IMR-90 (cell line): ENCODE measurements around the gene TRAPPC14. TPM values are rescaled to one million over a fixed set of nuclear protein-coding genes. Genes with fewer than 3 reads are reported as not detected.

Experiments used
- ATAC-seq: fragments of 200-7000 bp; cut with Tn5 transposase; 2 replicates; pipeline ENCODE4 v1.9.1; 2020; ENCODE audit warnings: low read depth, mild to moderate bottlenecking, moderate library complexity
- BruUV-seq: library from RNA; stranded (reverse); fragments of 400-500 nt; replicated peaks from 2 replicates; lab custom pipeline; 2021; lab: Mats Ljungman, UMichigan
- CTCF ChIA-PET: fragments of 300-600 bp; formaldehyde crosslinking; extraction: SDS; loops from one replicate; lab custom pipeline; 2021; ENCODE audit warnings: antibody characterized with exemption; lab: Yijun Ruan, JAX
- POLR2A ChIA-PET: fragments of 300-600 bp; sonication (Branson Sonifier 250); formaldehyde crosslinking; loops from one replicate; lab custom pipeline; 2022; ENCODE audit warnings: antibody characterized with exemption; ENCODE audit not compliant: unreplicated experiment; lab: Charles Lee
- DNase-seq: peaks from one replicate; pipeline ENCODE4 v3.0.0; 2013
- H2AFZ ChIP-seq: replicated peaks from 2 replicates; pipeline ENCODE3; 2013; ENCODE audit warnings: low read length, mild to moderate bottlenecking; ENCODE audit not compliant: poor library complexity
- H2AK5ac ChIP-seq: 2 replicates; pipeline ENCODE4 v1.6.1; 2013; ENCODE audit warnings: low read depth, low read length, inconsistent platforms
- H2AK9ac ChIP-seq: replicated peaks from 2 replicates; pipeline ENCODE3; 2013; ENCODE audit warnings: mild to moderate bottlenecking, low read depth, low read length, moderate library complexity; ENCODE audit not compliant: poor library complexity
- H2BK120ac ChIP-seq: 2 replicates; pipeline ENCODE4 v1.6.1; 2013; ENCODE audit warnings: low read depth, low read length, inconsistent platforms
- H2BK15ac ChIP-seq: 3 replicates; pipeline ENCODE4 v1.6.1; 2013; ENCODE audit warnings: low read depth, low read length, inconsistent platforms
- H2BK20ac ChIP-seq: 2 replicates; pipeline ENCODE4 v1.6.1; 2013; ENCODE audit warnings: low read depth, mild to moderate bottlenecking, inconsistent platforms, low read length, moderate library complexity
- H2BK5ac ChIP-seq: 2 replicates; pipeline ENCODE4 v1.6.1; 2013; ENCODE audit warnings: mild to moderate bottlenecking, low read depth, low read length, inconsistent platforms; ENCODE audit not compliant: poor library complexity, severe bottlenecking
- H3K14ac ChIP-seq: replicated peaks from 2 replicates; pipeline ENCODE4 v1.6.1; 2013; ENCODE audit warnings: low read depth, low read length, inconsistent platforms
- H3K18ac ChIP-seq: 2 replicates; pipeline ENCODE4 v1.6.1; 2013; ENCODE audit warnings: low read depth, low read length, control low read depth
- H3K23ac ChIP-seq: 2 replicates; pipeline ENCODE4 v1.6.1; 2013; ENCODE audit warnings: low read depth, low read length, inconsistent platforms
- H3K27ac ChIP-seq: 2 replicates; pipeline ENCODE4 v1.5.1; 2013; ENCODE audit warnings: mild to moderate bottlenecking, control low read depth, low read length; ENCODE audit not compliant: insufficient read depth
- H3K27me3 ChIP-seq: 2 replicates; pipeline ENCODE4 v1.6.1; 2013; ENCODE audit warnings: low read length; ENCODE audit not compliant: control insufficient read depth, insufficient read depth
- H3K36me3 ChIP-seq: 2 replicates; pipeline ENCODE4 v1.6.1; 2013; ENCODE audit warnings: low read length, mixed read lengths; ENCODE audit not compliant: control insufficient read depth, insufficient read depth
- H3K4ac ChIP-seq: 2 replicates; pipeline ENCODE4 v1.6.1; 2013; ENCODE audit warnings: low read depth, low read length, inconsistent platforms
- H3K4me1 ChIP-seq: 2 replicates; pipeline ENCODE4 v1.6.1; 2013; ENCODE audit warnings: low read length, mixed read lengths; ENCODE audit not compliant: control insufficient read depth, insufficient read depth
- H3K4me2 ChIP-seq: 2 replicates; pipeline ENCODE4 v1.6.1; 2013; ENCODE audit warnings: low read depth, mild to moderate bottlenecking, control low read depth, low read length, moderate library complexity
- H3K4me3 ChIP-seq: 2 replicates; pipeline ENCODE4 v1.5.1; 2013; ENCODE audit warnings: low read depth, mild to moderate bottlenecking, control low read depth, low read length, moderate library complexity; ENCODE audit not compliant: insufficient read depth
- H3K56ac ChIP-seq: 2 replicates; pipeline ENCODE4 v1.6.1; 2013; ENCODE audit warnings: low read length, inconsistent platforms; ENCODE audit not compliant: insufficient read depth; ENCODE audit errors: extremely low read depth
- H3K79me1 ChIP-seq, 2 experiments: 2 replicates each; pipeline ENCODE4 v1.6.1; 2013; ENCODE audit warnings: low read length in 2 of 2, inconsistent platforms in 1 of 2, low read depth in 1 of 2
- H3K9ac ChIP-seq: 2 replicates; pipeline ENCODE4 v1.6.1; 2013; ENCODE audit warnings: low read depth, low read length, control low read depth
- H3K9me1 ChIP-seq: 2 replicates; pipeline ENCODE4 v1.6.1; 2013; ENCODE audit warnings: low read length, inconsistent platforms; ENCODE audit not compliant: insufficient read depth
- H3K9me3 ChIP-seq: 2 replicates; pipeline ENCODE4 v1.6.1; 2013; ENCODE audit warnings: low read length; ENCODE audit not compliant: control insufficient read depth, insufficient read depth
- H4K20me1 ChIP-seq: 2 replicates; pipeline ENCODE4 v1.6.1; 2013; ENCODE audit warnings: low read length, inconsistent platforms; ENCODE audit not compliant: insufficient read depth
- H4K5ac ChIP-seq: 2 replicates; pipeline ENCODE4 v1.6.1; 2013; ENCODE audit warnings: mild to moderate bottlenecking, low read depth, low read length, control low read depth
- H4K8ac ChIP-seq, 2 experiments: 2 replicates each; pipeline ENCODE4 v1.6.1; 2013; ENCODE audit warnings: low read depth in 2 of 2, low read length in 2 of 2, control low read depth in 1 of 2, inconsistent platforms in 1 of 2
- H4K91ac ChIP-seq: 2 replicates; pipeline ENCODE4 v1.6.1; 2013; ENCODE audit warnings: low read depth, low read length, inconsistent platforms; ENCODE audit not compliant: insufficient read depth
- BHLHE40 ChIP-seq: fragments of 150-350 bp; IDR thresholded peaks from 2 replicates; pipeline ENCODE4 v1.6.1; 2016; ENCODE audit warnings: mild to moderate bottlenecking, low read depth, low read length
- CEBPB ChIP-seq: IDR thresholded peaks from 2 replicates; pipeline ENCODE4 v1.6.1; 2012; ENCODE audit warnings: low read depth, low read length, improper control_type of control experiment
- CHD1 ChIP-seq: IDR thresholded peaks from 2 replicates; pipeline ENCODE4 v1.6.1; 2012; ENCODE audit warnings: low read depth, low read length, improper control_type of control experiment
- FOS ChIP-seq: fragments of 150-350 bp; IDR thresholded peaks from 2 replicates; pipeline ENCODE4 v1.6.1; 2016; ENCODE audit warnings: low read depth, low read length
- MAFK ChIP-seq: IDR thresholded peaks from 2 replicates; pipeline ENCODE4 v1.6.1; 2012; ENCODE audit warnings: low read depth, low read length, improper control_type of control experiment
- MAZ ChIP-seq: IDR thresholded peaks from 2 replicates; pipeline ENCODE4 v1.6.1; 2012; ENCODE audit warnings: low read depth, mild to moderate bottlenecking, low read length, improper control_type of control experiment, moderate library complexity, borderline replicate concordance
- MXI1 ChIP-seq: IDR thresholded peaks from 2 replicates; pipeline ENCODE4 v1.6.1; 2012; ENCODE audit warnings: low read depth, mild to moderate bottlenecking, low read length, moderate library complexity, borderline replicate concordance
- NFE2L2 ChIP-seq: fragments of 150-350 bp; IDR thresholded peaks from 2 replicates; pipeline ENCODE4 v1.6.1; 2016; ENCODE audit warnings: low read depth, mild to moderate bottlenecking, low read length
- POLR2A ChIP-seq: IDR thresholded peaks from 2 replicates; pipeline ENCODE4 v1.6.1; 2012; ENCODE audit warnings: mild to moderate bottlenecking, low read depth, low read length
- RAD21 ChIP-seq: IDR thresholded peaks from 2 replicates; pipeline ENCODE4 v1.6.1; 2012; ENCODE audit warnings: low read length, improper control_type of control experiment
- RCOR1 ChIP-seq: IDR thresholded peaks from 2 replicates; pipeline ENCODE4 v1.6.1; 2012; ENCODE audit warnings: mild to moderate bottlenecking, low read length, improper control_type of control experiment; ENCODE audit not compliant: insufficient replicate concordance
- RFX5 ChIP-seq: IDR thresholded peaks from 2 replicates; pipeline ENCODE4 v1.8.0; 2012; ENCODE audit warnings: low read depth, mild to moderate bottlenecking, low read length, moderate library complexity
- SMC3 ChIP-seq: fragments of 150-350 bp; IDR thresholded peaks from 2 replicates; pipeline ENCODE4 v1.6.1; 2016; ENCODE audit warnings: low read depth, mild to moderate bottlenecking, antibody characterized with exemption, low read length, moderate library complexity
- WGBS, 2 experiments: methylation state at CpG; one replicate each; pipeline versions ENCODE4 v1.1.5 to v1.1.7; 2013; ENCODE audit warnings: missing lambda C conversion rate in 2 of 2; ENCODE audit not compliant: insufficient read length in 1 of 2; ENCODE audit errors: extremely low coverage in 2 of 2; 5-methylcytosine and 5-hydroxymethylcytosine counted together
- dilution Hi-C: fragments of 300-500 bp; cut with HindIII; formaldehyde crosslinking; loops from one replicate; pipeline ENCODE4 v1.14.3; 2018; ENCODE audit warnings: low sequenced_read_pairs; ENCODE audit not compliant: unreplicated experiment
- in situ Hi-C: fragments of 300-500 bp; cut with MboI; formaldehyde crosslinking; loops from 3 replicates; pipeline ENCODE4 v1.14.3; 2019; ENCODE audit warnings: low sequenced_read_pairs, inconsistent platforms, mixed read lengths
- intact Hi-C: fragments of 100-400 bp; cut with micrococcal nuclease; formaldehyde crosslinking; loops from 2 replicates; pipeline ENCODE4 v1.10.0; 2022
- polyA plus RNA-seq, 3 experiments: library from polyadenylated mRNA; depleted of rRNA; stranded (reverse); fragments of >200 nt; gene quantifications; 2 replicates each; pipeline ENCODE4 v1.2.3, GENCODE V29; 2012; ENCODE audit warnings: low replicate concordance in 1 of 3
- total RNA-seq: library from RNA; depleted of rRNA; stranded (reverse); fragments of >200 nt; gene quantifications from 2 replicates; pipeline ENCODE4 v1.2.3, GENCODE V29; 2012
- TF ChIP-seq, protein P1 (sequence below): fragments of 150-350 bp; IDR thresholded peaks from 2 replicates; pipeline ENCODE4 v1.6.1; 2017; ENCODE audit warnings: mild to moderate bottlenecking, antibody characterized with exemption, low read length, low read depth
- TF ChIP-seq, protein P2 (sequence below): fragments of 150-350 bp; IDR thresholded peaks from 2 replicates; pipeline ENCODE4 v1.6.1; 2016; ENCODE audit warnings: low read depth, mild to moderate bottlenecking, low read length, moderate library complexity, borderline replicate concordance
- TF ChIP-seq, protein P3 (sequence below): conservative IDR thresholded peaks from 2 replicates; pipeline ENCODE4 v1.5.1; 2012; ENCODE audit warnings: mild to moderate bottlenecking, low read depth, low read length, improper control_type of control experiment

TRAPPC14 gene
- total and polyA plus RNA-seq, 2 of the 4 experiments (the other 2 are of a cell fraction) = 4.5 to 15.9 TPM

DNA sequence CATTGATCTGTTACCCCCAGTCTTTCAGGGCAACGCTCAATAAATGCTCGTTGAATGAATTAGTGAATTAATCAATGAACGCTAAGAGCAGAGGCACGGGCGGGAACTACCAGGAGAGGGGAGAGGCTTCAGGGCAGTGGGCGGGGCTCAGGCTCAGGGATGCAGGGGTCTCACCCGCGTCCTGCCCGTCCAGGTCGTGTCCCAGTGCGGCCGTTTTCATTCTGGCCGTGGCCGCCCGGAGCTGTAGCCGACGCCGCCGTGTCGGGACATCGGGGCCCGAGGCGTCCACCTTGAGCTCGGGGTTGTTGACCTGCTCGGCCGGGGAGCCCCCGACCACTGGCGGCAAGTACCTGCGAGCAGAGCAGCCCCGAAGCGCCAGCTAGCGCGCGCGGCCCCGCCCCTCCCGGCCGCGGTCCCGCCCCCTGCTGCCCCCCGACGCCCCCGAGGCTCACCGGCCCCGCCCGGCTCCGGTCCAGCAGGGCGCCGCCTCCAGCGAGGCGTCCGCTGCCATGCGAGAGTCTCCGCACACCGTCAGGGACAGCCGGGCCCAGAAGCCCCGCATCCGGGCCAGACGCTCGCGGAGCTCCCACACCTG, 12.7 kb upstream of the TRAPPC14 start:
- Histone ChIP-seq H3K4me3 (no peak overlapping the region), H4K20me1 (no peaks in the 10 kb centered on the region), H4K91ac (no peak overlapping the region), H3K23ac (no peak overlapping the region), H3K9ac (no peak overlapping the region), H3K18ac (no peak overlapping the region), H2BK15ac (no peak overlapping the region), H3K36me3 (peaks cover 13% of the 10 kb centered on the region), H3K4ac (no peak overlapping the region), H3K27me3 (no peaks in the 10 kb centered on the region), H3K9me3 (no peaks in the 10 kb centered on the region), H3K9me1 (peaks cover 3% of the 10 kb centered on the region; the same call in 1 of the 2 replicates), H3K14ac (no peak overlapping the region), H2AK5ac (no peak overlapping the region), H4K8ac (no peak overlapping the region), H2BK20ac (no peak overlapping the region), H2AFZ (no peak overlapping the region), H2AK9ac (no peak overlapping the region), H2BK120ac (no peak overlapping the region), H3K79me1 (peaks cover 6 to 23% of the 10 kb centered on the region in 2 experiments), H4K5ac (no peak overlapping the region), H3K56ac (no peak overlapping the region), H3K27ac (no peak overlapping the region), H3K4me1 (peaks cover 8% of the 10 kb centered on the region), H3K4me2 (no peak overlapping the region), H2BK5ac (no peak overlapping the region)
- in situ Hi-C loops = no loop called here
- dilution Hi-C loops = no loop called here
- TF ChIP-seq, protein P1, sequence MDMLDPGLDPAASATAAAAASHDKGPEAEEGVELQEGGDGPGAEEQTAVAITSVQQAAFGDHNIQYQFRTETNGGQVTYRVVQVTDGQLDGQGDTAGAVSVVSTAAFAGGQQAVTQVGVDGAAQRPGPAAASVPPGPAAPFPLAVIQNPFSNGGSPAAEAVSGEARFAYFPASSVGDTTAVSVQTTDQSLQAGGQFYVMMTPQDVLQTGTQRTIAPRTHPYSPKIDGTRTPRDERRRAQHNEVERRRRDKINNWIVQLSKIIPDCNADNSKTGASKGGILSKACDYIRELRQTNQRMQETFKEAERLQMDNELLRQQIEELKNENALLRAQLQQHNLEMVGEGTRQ = no peak
- TF ChIP-seq CEBPB (no peak), RAD21 (no peak), RFX5 (no peak), BHLHE40 (no peak), NFE2L2 (no peak), RCOR1 (no peak), POLR2A (no peak), CHD1 (no peak), FOS (no peak), SMC3 (no peak), MXI1 (no peak), MAZ (no peak), MAFK (no peak)
- TF ChIP-seq, protein P2, sequence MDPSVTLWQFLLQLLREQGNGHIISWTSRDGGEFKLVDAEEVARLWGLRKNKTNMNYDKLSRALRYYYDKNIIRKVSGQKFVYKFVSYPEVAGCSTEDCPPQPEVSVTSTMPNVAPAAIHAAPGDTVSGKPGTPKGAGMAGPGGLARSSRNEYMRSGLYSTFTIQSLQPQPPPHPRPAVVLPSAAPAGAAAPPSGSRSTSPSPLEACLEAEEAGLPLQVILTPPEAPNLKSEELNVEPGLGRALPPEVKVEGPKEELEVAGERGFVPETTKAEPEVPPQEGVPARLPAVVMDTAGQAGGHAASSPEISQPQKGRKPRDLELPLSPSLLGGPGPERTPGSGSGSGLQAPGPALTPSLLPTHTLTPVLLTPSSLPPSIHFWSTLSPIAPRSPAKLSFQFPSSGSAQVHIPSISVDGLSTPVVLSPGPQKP = no peak
- TF ChIP-seq, protein P3, sequence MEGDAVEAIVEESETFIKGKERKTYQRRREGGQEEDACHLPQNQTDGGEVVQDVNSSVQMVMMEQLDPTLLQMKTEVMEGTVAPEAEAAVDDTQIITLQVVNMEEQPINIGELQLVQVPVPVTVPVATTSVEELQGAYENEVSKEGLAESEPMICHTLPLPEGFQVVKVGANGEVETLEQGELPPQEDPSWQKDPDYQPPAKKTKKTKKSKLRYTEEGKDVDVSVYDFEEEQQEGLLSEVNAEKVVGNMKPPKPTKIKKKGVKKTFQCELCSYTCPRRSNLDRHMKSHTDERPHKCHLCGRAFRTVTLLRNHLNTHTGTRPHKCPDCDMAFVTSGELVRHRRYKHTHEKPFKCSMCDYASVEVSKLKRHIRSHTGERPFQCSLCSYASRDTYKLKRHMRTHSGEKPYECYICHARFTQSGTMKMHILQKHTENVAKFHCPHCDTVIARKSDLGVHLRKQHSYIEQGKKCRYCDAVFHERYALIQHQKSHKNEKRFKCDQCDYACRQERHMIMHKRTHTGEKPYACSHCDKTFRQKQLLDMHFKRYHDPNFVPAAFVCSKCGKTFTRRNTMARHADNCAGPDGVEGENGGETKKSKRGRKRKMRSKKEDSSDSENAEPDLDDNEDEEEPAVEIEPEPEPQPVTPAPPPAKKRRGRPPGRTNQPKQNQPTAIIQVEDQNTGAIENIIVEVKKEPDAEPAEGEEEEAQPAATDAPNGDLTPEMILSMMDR = no peak
- intact Hi-C loops = no loop called here
- BruUV-seq = no TSS peak
- 40% methylated on average over 2 of the region's 61 CpGs; no CpG with 5 or more reads in 1 of the 2 experiments for WGBS, 2 experiments
- ATAC-seq (no peak), DNase-seq (no peak)
- POLR2A ChIA-PET = no interaction called here
- CTCF ChIA-PET = no interaction called here
